Astrocyte (in vitro differentiated cells and primary cell): ENCODE data around the gene PRKG1. TPM values are rescaled to one million over a fixed set of nuclear protein-coding genes. Genes with fewer than 3 reads are reported as not detected.

ENCODE experiments used
- DNase-seq: peaks from one replicate; pipeline ENCODE4 v3.0.0-alpha.2; 2010; ENCODE audit warnings: low read depth
- FAIRE-seq: peaks from 2 replicates; lab custom pipeline; 2011; peaks lifted over from hg19 to GRCh38; lab: Jason Lieb, UNC
- H2AFZ ChIP-seq: 2 replicates; pipeline ENCODE4 v1.6.0; 2012; ENCODE audit warnings: low read depth, low read length, inconsistent platforms
- H3K27ac ChIP-seq: 2 replicates; pipeline ENCODE4 v1.5.1; 2011; ENCODE audit warnings: low read depth, low read length, inconsistent platforms
- H3K27me3 ChIP-seq: 2 replicates; pipeline ENCODE4 v1.6.0; 2011; ENCODE audit warnings: low read length, inconsistent platforms; ENCODE audit not compliant: insufficient read depth
- H3K36me3 ChIP-seq: 2 replicates; pipeline ENCODE4 v1.5.1; 2011; ENCODE audit warnings: low read length, inconsistent platforms; ENCODE audit not compliant: insufficient read depth
- H3K4me1 ChIP-seq: 2 replicates; pipeline ENCODE4 v1.5.1; 2011; ENCODE audit warnings: low read length, inconsistent platforms; ENCODE audit not compliant: insufficient read depth
- H3K4me2 ChIP-seq: 2 replicates; pipeline ENCODE4 v1.6.0; 2012; ENCODE audit warnings: low read length, inconsistent platforms
- H3K4me3 ChIP-seq: 2 replicates; pipeline ENCODE4 v1.5.1; 2011; ENCODE audit warnings: low read depth, mild to moderate bottlenecking, low read length, inconsistent platforms; ENCODE audit not compliant: insufficient read depth
- H3K79me2 ChIP-seq: 2 replicates; pipeline ENCODE4 v1.6.0; 2012; ENCODE audit warnings: mild to moderate bottlenecking, low read length, inconsistent platforms; ENCODE audit not compliant: insufficient read depth
- H3K9ac ChIP-seq: 2 replicates; pipeline ENCODE4 v1.6.0; 2012; ENCODE audit warnings: mild to moderate bottlenecking, low read length, inconsistent platforms
- H3K9me3 ChIP-seq: 2 replicates; pipeline ENCODE4 v1.5.1; 2012; ENCODE audit warnings: low read depth, mild to moderate bottlenecking, low read length, inconsistent platforms; ENCODE audit not compliant: insufficient read depth
- H4K20me1 ChIP-seq: 2 replicates; pipeline ENCODE4 v1.6.0; 2012; ENCODE audit warnings: low read length, inconsistent platforms; ENCODE audit not compliant: insufficient read depth
- H3K27ac Mint-ChIP-seq: one replicate; pipeline ENCODE4 v1.8.0; 2021; ENCODE audit warnings: mild to moderate bottlenecking, mixed read lengths; ENCODE audit not compliant: unreplicated experiment
- H3K27me3 Mint-ChIP-seq: one replicate; pipeline ENCODE4 v1.8.0; 2021; ENCODE audit warnings: low read depth, mixed read lengths; ENCODE audit not compliant: unreplicated experiment
- H3K36me3 Mint-ChIP-seq: one replicate; pipeline ENCODE4 v1.8.0; 2021; ENCODE audit warnings: low read depth, mixed read lengths; ENCODE audit not compliant: unreplicated experiment
- H3K4me1 Mint-ChIP-seq: one replicate; pipeline ENCODE4 v1.8.0; 2021; ENCODE audit warnings: low read depth, mixed read lengths; ENCODE audit not compliant: unreplicated experiment
- H3K4me3 Mint-ChIP-seq: one replicate; pipeline ENCODE4 v1.8.0; 2021; ENCODE audit warnings: mild to moderate bottlenecking, moderate library complexity, mixed read lengths; ENCODE audit not compliant: unreplicated experiment
- H3K9me3 Mint-ChIP-seq: one replicate; pipeline ENCODE4 v1.8.0; 2021; ENCODE audit warnings: mild to moderate bottlenecking, mixed read lengths; ENCODE audit not compliant: unreplicated experiment
- CTCF ChIP-seq: IDR thresholded peaks from 2 replicates; pipeline ENCODE4 v1.5.1; 2011; ENCODE audit warnings: low read depth, mild to moderate bottlenecking, inconsistent platforms, low read length, moderate library complexity; ENCODE audit not compliant: insufficient read depth
- EZH2 ChIP-seq: IDR thresholded peaks from 2 replicates; pipeline ENCODE4 v1.6.1; 2012; ENCODE audit warnings: mild to moderate bottlenecking, low read length, inconsistent platforms; ENCODE audit not compliant: insufficient read depth
- total RNA-seq: library from RNA; stranded (reverse); gene quantifications from 2 replicates; pipeline ENCODE4 v1.2.1, GENCODE V29; 2021

PRKG1 gene
- total RNA-seq, 1 donor from 2014 or later = 3.1 TPM

- DNase-seq = no peak
- H3K4me3 ChIP-seq = no peak overlapping the region
- FAIRE-seq = no peak
- H3K9me3 Mint-ChIP-seq = no peaks in the 10 kb centered on the region
- H3K79me2 ChIP-seq = no peaks in the 10 kb centered on the region
- no peaks in the 10 kb centered on the region for H3K9me3 ChIP-seq
- H3K4me1 Mint-ChIP-seq = no peaks in the 10 kb centered on the region
- no peak overlapping the region for H3K4me2 ChIP-seq
- H3K27ac ChIP-seq = no peak overlapping the region
- H3K4me3 Mint-ChIP-seq = no peak overlapping the region
- no peaks in the 10 kb centered on the region for H3K27me3 ChIP-seq
- no peak overlapping the region for H2AFZ ChIP-seq
- no peaks in the 10 kb centered on the region for H3K36me3 ChIP-seq
- H3K27ac Mint-ChIP-seq = no peak overlapping the region
- no peak overlapping the region for H3K9ac ChIP-seq
- H4K20me1 ChIP-seq = no peaks in the 10 kb centered on the region
- H3K27me3 Mint-ChIP-seq = no peaks in the 10 kb centered on the region
- H3K4me1 ChIP-seq = no peaks in the 10 kb centered on the region
- TF ChIP-seq CTCF (no peak), EZH2 (no peak)
- no peaks in the 10 kb centered on the region for H3K36me3 Mint-ChIP-seq
Measured at GRCh38 chr10:52059089-52059488, 984.8 kb downstream of the PRKG1 start.

- no peak for TF ChIP-seq CTCF
- no peak for TF ChIP-seq EZH2
- Histone ChIP-seq H3K4me3 (no peak overlapping the region), H3K27me3 (no peaks in the 10 kb centered on the region), H3K27ac (no peak overlapping the region), H2AFZ (no peak overlapping the region), H3K36me3 (no peaks in the 10 kb centered on the region), H3K4me2 (no peak overlapping the region), H4K20me1 (no peaks in the 10 kb centered on the region), H3K79me2 (no peaks in the 10 kb centered on the region), H3K9ac (no peak overlapping the region), H3K9me3 (no peaks in the 10 kb centered on the region), H3K4me1 (no peaks in the 10 kb centered on the region)
- H3K9me3 Mint-ChIP-seq = no peaks in the 10 kb centered on the region
- DNase-seq (no peak), FAIRE-seq (no peak)
- no peak overlapping the region for H3K27ac Mint-ChIP-seq
- no peak overlapping the region for H3K4me3 Mint-ChIP-seq
- no peaks in the 10 kb centered on the region for H3K27me3 Mint-ChIP-seq
- no peaks in the 10 kb centered on the region for H3K36me3 Mint-ChIP-seq
- no peaks in the 10 kb centered on the region for H3K4me1 Mint-ChIP-seq
Measured at GRCh38 chr10:52063159-52063558, 988.9 kb downstream of the PRKG1 start.

- no peak overlapping the region for H3K4me3 ChIP-seq
- TF ChIP-seq EZH2 (no peak), CTCF (no peak)
- Mint-ChIP-seq H3K9me3 (no peaks in the 10 kb centered on the region), H3K4me3 (no peak overlapping the region), H3K27ac (no peak overlapping the region), H3K4me1 (no peaks in the 10 kb centered on the region), H3K36me3 (no peaks in the 10 kb centered on the region), H3K27me3 (no peaks in the 10 kb centered on the region)
- H3K4me2 ChIP-seq = no peak overlapping the region
- H3K9ac ChIP-seq = no peak overlapping the region
- DNase-seq (no peak), FAIRE-seq (no peak)
- H4K20me1 ChIP-seq = no peaks in the 10 kb centered on the region
- H3K27me3 ChIP-seq = no peaks in the 10 kb centered on the region
- H3K79me2 ChIP-seq = no peaks in the 10 kb centered on the region
- H3K4me1 ChIP-seq = no peaks in the 10 kb centered on the region
- no peaks in the 10 kb centered on the region for H3K36me3 ChIP-seq
- no peak overlapping the region for H2AFZ ChIP-seq
- H3K9me3 ChIP-seq = no peaks in the 10 kb centered on the region
- H3K27ac ChIP-seq = no peak overlapping the region
Measured at GRCh38 chr10:52064084-52064845, 990.0 kb downstream of the PRKG1 start.
